Measurements from ENCODE around the gene OCIAD2.

- TF ChIP-seq CTCF (IDR thresholded peaks at IDR 0.05) (no peak), POLR2A (IDR thresholded peaks at IDR 0.05) (no peak)
Measured at GRCh38 chr4:48851651-48852050, 54.9 kb downstream of the OCIAD2 start.
